NCI-H1417 treated with DMSO at 0.1 percent for 48 hours (cell line): ENCODE data around the gene CCL25.
"Not testable (repeated sequence)": the region's sequence is repeated elsewhere in the genome, so short reads cannot be mapped to it uniquely, and the experiment has no call there.

ENCODE experiments used
- DNase-seq: peaks from one replicate; lab custom pipeline; 2025; lab: John Stamatoyannopoulos, UW

Gene CCL25

DNA sequence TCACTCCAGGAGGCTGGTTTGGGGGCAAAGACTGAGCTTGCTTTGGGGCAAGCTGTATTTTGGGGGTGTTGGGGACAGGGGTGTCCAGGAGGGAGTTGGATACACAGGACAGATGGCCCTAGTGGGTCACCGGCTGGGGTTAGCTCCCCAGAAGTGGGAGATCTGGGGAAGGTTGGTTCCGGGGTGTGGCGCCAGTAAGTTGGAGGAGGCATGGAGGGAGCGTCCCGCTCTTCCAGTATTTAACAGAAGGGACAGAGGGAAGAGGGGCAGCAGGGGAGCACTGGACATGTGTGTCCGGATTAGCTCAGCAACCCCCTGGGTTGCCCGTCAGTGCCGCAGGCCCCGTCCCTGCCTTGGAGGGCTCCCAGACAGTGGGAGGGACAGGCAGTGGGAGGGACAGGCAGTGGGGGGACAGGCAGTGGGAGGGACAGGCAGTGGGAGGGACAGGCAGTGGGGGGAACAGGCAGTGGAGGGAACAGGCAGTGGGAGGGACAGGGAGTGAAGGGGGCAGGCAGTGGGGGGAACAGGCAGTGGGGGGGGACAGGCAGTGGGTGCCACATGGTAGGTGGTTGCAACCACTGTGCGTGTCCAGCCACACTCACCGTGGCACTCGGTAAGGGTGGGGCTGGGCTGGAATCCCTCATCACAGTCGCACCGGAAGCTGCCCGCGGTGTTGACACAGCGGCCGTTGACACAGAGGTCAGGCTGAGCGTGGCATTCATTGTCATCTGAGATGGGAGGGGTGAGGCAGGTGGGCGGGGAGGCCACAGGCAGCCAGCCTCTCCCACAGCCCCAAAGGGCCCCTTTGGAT is 33.2 kb downstream of the CCL25 start:
- no peak for DNase-seq

DNA sequence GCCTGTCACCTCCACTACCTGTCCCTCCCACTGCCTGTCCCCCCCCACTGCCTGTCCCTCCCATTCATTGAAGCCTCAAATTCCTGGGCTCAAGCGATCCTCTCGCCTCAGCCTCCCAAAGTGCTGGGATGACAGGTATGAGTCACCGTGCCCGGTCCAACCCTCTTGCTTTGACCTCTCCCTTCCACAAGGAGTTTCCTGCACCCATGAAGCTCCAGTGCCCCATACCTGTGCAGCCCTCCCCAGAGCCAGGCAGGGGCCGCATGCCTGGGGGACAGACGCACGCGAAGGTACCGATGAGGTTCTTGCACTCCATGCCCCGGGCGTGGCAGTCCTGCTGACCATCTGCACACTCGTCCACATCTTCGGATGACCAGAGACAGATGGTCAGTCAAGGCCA is 34.3 kb downstream of the CCL25 start:
- no peak for DNase-seq

DNA sequence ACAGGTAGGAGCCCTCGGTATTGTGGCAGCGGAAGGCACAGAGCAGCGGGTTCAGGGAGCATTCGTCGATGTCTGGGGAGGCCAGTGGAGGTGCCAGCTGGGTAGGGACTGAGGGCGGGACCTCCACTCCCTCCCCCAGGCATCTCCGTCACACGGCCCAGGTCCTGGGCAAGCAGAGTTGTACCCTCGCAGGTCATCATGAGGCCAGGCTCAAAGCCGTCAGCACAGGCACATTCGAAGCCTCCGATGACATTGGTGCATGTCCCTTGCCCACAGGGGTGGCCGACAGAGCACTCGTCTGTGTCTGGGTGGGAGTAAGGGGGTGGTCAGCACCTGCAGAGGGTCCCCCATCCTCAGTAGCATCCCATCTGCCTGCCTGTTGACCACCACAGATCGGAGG is 35.3 kb downstream of the CCL25 start:
- no peak for DNase-seq

DNA sequence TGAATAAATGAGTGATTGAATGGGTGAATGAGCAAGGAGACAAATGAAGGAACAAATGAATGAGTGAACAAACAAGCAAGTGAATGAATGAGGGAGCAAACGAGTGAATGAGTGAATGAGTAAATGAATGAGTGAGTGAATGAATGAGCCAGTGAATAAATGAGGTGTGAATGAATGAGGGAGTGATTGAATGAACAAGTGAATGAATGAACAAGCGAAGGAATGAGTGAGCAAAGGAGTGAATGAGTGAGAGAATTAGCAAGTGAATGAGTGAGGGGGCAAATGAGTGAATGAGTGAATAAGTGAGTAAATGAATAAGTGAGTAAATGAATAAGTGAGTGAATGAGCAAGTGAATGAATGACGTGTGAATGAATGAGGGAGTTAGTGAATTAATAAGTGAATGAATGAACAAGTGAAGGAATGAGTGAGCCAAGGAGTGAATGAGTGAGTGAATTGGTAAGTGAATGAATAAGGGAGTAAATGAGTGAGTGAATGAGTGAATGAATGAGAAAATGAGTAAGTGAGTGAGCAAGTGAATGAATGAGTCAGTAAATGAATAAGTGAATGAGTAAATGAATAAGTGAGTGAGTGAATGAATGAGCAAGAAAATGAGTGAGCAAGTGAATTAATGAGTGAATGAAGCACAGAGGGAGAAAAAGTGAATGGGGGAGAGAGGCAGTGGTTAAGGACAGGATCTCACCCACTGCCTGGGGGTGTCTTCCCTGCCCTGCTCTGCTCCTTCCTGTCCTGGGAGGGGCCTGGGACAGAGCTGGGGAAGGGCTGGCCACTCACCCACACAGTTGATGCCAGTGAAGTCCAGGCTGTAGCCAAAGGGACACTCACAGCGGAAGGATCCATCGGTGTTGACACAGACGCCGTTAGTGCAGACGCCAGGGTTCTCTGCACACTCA is 36.4 kb downstream of the CCL25 start:
- DNase-seq = no peak

DNA sequence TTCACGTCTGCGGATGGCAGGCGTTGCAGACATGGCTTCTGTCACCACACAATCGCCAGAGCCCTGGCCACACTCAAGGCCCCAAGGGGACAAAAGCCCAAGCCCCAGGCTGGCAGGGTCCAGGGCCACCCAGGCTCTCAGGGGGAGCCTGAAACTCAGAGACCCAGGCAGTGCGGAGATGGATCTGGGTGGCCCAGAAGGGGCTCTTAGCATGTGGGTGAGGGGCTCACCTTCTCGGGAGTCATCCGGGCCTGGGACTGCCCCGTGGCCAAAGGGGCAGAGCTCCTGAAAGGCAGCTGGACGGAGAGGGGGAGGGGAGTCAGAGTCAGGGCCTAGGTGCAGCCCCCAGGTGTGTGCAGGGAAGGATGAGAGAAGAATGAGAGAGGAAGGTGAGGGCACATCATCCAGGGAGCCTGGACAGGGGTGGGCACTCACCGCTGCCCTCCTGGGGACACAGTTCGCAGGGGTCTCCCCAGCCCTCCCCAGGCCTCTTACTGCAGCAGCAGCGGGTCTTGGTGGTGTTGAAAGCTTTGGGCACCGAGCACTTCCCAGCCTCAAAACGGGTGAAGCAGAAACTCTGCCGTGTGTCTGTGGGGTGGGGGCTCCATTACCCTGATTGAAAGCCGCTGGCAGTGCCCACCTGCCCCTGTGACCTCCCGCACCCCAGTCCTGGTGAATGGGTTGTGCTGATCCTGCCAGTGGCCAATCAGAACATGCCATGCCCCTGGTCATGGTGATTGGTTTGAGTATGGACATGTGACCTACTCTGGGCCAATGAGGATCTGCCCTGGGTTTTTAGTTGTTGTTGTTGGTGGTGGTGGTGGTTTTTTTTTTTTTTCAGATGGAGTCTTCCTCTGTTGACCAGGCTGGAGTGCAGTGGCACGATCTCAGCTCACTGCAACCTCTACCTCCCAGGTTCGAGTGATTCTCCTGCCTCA is 37.4 kb downstream of the CCL25 start:
- DNase-seq = no peak

DNA sequence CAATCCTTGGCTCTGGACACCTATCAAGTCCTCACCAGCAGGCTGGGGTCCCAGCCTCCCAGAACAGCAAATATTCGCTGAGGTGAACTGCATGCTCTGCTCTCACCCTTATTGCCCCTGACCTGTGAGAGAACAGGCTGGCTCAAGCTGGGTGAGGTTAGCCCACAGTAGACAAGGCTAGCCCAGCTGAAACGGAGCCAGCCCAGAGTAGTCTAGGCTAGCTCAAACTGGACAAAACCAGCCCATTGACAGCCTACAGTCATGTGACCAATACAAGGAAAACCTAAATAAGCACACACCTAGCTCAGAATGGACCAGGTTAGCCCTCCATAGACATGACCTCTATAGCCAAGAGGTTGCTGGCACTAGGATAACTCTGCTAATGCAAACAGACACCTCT is 38.4 kb downstream of the CCL25 start:
- no peak for DNase-seq

DNA sequence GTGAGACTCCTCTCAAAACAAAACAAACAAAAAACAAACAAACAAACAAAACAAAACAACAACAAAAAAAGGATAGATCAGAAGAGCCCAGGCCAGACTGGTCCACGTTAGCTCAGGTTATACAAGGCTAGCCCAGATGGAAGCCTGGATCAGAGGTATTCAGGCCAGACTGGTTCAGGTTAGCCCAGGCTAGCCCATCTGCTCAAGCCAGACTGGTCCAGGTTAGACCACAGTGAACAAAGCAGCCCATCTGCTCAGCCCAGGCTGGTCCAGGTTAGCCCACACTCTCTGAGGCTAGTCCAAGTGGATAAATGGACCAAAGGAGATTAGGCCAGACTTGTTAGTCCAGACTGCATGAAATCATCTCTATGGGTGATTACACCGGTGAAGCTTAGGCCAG is 41.2 kb downstream of the CCL25 start:
- no peak for DNase-seq

DNA sequence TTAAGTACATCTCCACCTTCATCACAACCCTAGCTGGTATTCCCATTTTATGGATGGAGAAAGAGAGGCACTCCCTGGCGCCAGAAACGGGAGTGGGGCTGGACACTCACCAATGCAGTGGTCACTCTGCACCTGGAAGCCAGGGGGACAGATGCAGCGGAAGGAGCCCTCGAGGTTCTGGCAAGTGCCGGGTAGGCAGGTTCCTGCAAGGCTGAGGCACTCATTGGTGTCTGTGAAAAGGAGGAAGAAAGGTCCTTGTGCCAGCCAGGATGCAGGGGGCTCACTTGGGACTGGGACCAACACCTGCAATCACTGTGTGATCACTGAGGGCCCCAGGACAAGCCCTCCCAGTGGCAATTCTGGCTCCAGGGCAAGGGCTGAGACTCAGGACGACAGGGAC is 41.8 kb downstream of the CCL25 start:
- no peak for DNase-seq

DNA sequence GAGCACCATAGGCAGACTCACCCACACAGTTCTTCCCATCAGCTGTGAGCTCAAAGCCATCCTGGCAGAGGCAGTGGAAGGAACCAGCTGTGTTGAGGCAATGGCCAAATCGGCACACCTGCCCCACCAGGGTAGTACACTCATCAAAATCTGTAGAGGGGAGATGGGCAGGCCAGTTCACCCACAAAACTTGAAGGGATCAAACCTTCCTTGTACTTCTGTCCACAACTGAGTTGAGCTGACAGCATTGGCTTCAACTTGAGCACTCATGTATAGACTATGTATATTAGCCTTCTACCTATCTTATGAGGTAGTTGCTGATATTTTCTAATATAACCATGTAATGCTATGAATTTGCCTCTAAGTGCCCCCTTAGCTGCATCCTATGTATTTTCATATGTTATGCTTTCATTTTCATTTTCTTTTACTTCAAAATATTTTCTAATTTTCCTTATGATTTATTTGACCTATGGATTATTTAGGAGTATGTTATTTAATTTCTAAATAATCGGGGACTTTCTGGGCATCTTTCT is 42.9 kb downstream of the CCL25 start:
- DNase-seq = no peak

DNA sequence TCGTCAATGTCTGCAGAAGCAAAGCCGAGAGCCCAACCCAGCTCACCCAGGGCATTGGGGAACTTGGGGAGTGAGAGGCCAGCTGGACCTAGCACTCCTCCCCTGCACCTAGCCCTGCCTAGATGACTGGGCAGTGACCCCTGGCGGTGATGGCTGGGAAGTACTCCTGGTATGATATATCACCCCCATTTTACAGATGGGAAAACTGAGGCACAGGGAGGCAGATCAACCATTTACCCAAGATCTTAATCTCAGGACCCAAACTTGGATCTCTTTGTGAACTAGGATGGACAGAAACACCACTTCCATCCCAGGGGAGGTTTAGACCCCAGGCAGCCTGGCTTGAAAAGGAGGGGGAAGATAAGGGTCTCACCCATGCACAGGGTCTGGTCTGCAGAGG is 43.5 kb downstream of the CCL25 start:
- DNase-seq = no peak

DNA sequence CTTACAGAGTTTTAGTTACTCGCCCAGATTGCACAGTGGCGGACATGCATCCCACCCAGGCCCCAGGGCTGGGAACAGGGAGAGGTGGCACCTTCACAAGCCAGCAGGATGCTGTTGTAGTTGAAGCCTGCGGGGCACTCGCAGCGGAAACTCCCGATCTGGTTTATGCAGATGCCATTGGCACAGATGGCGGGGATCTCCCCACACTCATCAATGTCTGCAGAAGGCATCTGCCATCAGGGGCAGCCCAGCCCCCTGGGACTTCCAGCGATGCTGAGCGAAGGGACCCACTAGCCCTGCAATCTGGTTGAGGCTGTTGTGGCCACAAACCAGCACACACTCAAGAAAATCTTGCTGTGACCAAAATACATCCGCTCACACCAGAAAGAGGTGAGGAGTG is 44.6 kb downstream of the CCL25 start:
- DNase-seq = no peak

DNA sequence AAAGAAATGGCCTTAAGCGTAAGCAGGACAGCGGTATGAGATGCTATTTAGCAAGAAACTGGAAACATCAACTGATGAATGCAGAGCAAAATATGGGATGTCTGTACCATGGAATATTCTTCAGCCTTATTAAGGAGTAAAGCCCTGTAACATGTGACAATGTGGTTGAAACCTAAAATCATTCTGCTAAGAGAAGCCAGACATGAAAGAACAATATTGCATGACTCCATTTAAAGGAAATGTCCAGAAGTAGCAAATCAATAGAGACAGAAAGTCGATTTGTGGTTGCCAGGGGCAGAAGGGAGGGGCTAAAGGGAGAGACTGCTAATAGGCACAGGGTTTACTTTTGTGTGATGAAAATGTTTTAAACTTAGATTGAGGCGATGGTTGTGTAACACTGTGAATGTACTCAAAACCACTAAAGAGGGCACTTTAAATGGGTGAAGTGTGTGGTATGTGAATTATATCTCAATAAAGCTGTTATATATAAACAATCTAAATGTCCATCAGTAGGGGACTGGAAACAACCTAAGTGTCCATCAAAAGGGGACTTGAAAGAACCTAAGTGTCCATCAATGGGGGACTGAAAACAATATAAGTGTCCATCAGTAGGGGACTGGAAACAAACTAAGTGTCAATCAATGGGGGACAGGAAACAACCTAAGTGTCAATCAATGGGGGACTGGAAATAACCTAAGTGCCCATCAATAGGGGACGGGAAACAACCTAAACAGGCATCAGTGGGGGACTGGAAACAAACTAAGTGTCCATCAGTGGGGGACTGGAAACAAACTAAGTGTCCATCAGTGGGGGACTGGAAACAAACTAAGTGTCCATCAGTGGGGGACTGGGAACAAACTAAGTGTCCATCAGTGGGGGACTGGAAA is 45.4 kb downstream of the CCL25 start:
- no peak for DNase-seq

DNA sequence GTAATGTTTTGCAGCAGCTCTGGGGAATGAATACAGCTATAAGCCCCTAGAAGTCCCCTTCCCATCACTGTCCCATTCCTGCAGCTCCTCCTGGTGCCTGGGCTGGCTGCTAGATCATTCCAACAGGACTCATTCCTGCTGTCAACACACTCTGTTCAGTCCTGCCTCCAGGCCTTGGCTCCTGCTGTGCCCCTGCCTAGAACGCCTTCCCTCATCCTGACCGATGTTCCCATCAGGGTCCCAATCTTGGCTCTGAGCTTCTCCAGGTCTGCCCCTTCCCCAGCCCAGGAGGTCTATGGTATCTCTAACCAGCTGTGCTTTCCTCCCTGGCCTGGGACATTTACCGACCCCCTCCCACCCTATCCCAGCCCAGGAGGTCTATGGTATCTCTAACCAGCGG is 48.8 kb downstream of the CCL25 start:
- DNase-seq = no peak

DNA sequence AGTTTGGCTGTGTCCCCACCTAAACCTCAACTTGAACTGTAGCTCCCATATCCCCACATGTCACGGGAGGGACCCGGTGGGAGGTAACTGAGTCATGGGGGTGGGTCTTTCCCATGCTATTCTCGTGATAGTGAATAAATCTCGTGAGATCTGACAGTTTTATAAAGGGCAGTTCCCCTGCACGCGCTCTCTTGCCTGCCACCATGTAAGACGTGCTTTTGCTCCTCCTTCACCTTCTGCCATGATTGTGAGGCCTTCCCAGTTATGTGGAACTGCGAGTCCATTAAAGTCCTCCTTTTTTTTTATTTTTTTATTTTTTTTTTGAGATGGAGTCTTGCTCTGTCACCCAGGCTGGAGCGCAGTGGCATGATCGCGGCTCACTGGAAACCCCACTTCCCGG is 49.4 kb downstream of the CCL25 start:
- DNase-seq = not testable (repeated sequence)

DNA sequence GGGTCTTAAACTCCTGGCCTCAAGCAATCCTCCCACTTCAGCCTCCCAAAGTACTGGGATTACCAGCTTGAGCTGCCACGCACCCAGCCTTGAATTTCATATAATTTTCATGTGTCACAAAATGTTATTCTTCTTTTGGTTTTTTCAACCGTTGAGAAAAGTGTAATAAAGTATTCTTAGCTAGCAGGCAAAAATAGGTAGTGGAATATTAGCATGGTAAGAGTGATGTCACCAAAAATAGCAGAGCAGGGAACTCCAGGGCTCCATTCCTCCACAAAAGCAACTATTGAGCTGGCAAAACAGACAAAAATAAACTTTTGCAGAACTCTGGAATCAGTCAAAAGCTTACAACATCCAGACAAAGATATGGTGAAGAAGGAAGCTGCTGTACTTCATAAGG is 52.9 kb downstream of the CCL25 start:
- DNase-seq = no peak

DNA sequence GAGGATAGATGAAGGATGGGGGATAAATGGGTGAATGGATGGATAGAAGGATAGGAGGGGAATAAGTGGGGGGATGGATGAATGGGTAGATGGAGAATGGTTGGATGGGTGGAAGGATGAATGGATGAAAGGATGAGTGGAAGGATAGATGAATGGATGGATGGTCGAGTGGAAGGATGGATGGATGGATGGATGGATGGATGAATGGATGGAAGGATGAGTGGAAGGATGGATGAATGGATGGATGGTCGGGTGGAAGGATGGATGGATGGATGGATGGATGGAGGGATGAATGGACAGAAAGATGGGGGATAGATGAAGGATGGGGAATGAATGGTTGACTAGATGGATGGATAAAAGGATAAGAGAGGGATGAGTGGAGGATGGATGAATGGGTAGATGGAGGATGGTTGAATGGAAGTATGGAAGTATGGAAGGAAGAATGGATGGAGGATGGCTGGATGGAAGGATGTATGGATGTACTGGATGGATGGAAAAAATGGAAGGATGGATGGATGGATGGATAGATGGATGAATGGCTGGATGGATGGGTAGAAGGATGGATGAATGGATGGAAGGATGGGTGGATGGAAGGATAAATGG is 54.8 kb downstream of the CCL25 start:
- no peak for DNase-seq

DNA sequence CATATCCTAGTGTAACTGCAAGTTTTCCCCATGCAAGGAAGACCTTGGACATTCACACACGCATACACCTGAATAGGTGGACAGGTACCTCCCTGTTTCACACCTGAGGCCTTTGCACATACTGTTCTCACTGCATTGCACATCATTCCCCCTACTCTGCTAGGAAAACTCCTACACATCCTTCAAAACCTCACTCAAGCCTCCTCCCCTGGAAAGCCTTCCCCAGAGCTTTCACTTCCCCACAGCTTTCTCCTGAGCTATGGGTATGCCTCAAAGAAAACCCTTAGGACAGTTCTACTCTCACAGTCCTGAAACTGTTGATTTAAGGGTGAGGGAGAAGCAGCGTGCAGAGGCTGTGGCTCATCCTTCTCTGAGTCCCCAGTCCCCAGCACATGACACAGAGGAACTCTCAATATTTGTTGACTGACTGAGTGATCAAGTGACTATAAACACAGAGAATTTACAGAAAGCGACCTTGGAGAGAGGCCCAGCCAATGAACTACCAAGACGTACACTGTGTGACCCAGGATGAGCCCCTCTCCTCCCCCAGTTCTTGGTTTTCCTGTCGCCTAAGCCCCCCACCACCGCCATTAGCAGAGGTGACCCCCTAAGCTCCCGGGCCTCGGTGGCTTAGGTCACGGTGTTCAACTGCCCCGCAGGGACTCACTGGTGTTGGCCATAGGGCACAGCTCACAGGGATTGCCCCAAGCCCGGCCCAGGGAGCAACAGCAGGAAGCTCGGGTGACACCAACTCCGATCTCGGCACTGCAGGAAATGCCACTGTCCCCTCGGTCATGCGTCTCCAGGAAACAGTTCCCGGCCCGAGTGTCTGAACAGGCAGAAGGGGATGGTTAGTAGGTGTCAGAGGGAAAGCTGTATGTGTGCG is 56.2 kb downstream of the CCL25 start:
- DNase-seq = no peak

DNA sequence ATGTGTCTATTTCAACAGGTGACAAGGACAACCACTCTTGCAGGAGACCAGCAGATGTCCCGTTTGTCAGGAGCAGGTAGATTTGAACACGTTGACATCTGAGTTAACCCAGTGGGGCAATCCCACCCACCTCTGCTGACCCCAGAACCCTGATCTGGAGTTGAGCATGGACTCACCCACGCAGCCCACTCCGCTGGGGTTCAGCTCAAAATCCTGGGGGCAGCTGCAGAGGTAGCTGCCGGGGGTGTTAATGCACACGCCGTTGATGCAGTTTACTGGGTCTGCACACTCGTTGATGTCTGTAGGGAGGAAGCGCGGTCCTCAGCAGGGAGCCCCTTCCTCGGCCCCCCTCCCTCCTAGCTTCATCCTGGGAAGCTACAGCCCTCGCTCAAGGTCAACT is 56.9 kb downstream of the CCL25 start:
- DNase-seq = no peak

DNA sequence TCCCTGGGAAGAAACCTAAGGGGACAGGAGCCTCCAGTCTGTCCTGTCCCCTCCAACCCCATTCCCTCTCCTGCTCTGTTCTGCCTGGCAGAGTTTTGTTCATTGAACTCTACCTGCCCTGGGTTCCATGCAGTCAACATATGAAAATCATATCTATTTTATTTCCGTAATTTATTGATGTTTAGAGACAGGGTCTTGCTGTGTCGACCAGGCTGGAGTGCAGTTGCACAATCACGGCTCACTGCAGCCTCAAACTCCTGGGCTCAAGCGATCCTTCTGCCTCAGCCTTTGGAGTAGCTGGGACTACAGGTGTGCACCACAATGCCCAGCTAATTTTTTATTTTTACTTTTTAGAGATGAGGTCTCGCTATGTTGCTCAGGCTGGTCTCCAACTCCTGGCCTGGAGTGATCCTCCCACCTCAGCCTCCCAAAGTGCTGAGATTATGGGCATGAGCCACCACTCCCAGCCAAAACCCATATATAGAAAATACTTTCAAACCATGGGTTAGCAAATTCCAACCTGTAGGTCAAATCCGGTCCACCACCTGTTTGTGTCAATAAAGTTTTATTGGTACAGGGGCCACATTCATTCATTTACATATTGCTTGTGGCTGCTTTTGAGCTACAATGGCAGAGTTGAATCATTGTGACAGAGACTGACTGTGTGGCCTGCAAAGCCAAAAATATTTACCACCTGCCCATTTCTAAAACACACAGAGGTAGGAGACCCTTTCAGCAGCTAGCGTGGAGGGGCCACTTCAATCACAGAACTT is 57.5 kb downstream of the CCL25 start:
- DNase-seq = no peak
